Sigmoid colon (tissue), 7 donors: Measurements from ENCODE around the gene DYDC2. TPM values are rescaled to one million over a fixed set of nuclear protein-coding genes. Genes with fewer than 3 reads are reported as not detected.
A peak's percentile ranks its signal among the peaks of the same experiment; 100 is the strongest.

Experiments used
- DNase-seq: peaks from one replicate; pipeline ENCODE4 v3.0.0-alpha.2; 2019
- H3K27ac ChIP-seq, 4 donors: fragments of 200-600 bp; sonication (generic); one replicate each; pipeline ENCODE4 v1.5.1; 2016 to 2019; ENCODE audit warnings: mild to moderate bottlenecking in 1 of 4
- H3K27me3 ChIP-seq, 3 donors: fragments of 200-600 bp; sonication (generic); one replicate each; pipeline ENCODE4 v1.5.1; 2019; ENCODE audit warnings: mild to moderate bottlenecking in 1 of 3
- H3K36me3 ChIP-seq, 4 donors: fragments of 200-600 bp; sonication (generic); one replicate each; pipeline ENCODE4 v1.5.1; 2016 to 2019
- H3K4me1 ChIP-seq, 4 donors: fragments of 200-600 bp; sonication (generic); one replicate each; pipeline ENCODE4 v1.5.1; 2017 to 2019
- H3K4me3 ChIP-seq, 4 donors: fragments of 200-600 bp; sonication (generic); one replicate each; pipeline ENCODE4 v1.5.1; 2017 to 2019; ENCODE audit warnings: mild to moderate bottlenecking in 2 of 4, moderate library complexity in 1 of 4
- H3K9me3 ChIP-seq, 4 donors: fragments of 200-600 bp in 3 of 4; sonication (generic) in 3 of 4; one replicate each; pipeline versions ENCODE4 v1.5.1 to v1.6.1; 2013 to 2019
- EP300 ChIP-seq, 4 donors: sonication (generic); formaldehyde crosslinking; IDR thresholded peaks; one replicate each; pipeline ENCODE4 v1.6.1; 2017; ENCODE audit warnings: antibody characterized with exemption in 4 of 4
- POLR2A ChIP-seq, 2 donors: fragments of 450-650 bp; IDR thresholded peaks; one replicate each; pipeline ENCODE4 v1.6.1; 2016; ENCODE audit warnings: antibody characterized with exemption in 2 of 2, mild to moderate bottlenecking in 2 of 2, moderate library complexity in 2 of 2
- POLR2AphosphoS5 ChIP-seq, 4 donors: sonication (generic); formaldehyde crosslinking; IDR thresholded peaks; one replicate each; pipeline ENCODE4 v1.6.1; 2017; ENCODE audit warnings: antibody characterized with exemption in 4 of 4
- WGBS, 2 donors: extraction: QIAGEN DNeasy Blood & Tissue Kit; methylation state at CpG; one replicate each; pipeline ENCODE4 v1.1.7; 2013; 5-methylcytosine and 5-hydroxymethylcytosine counted together
- intact Hi-C: fragments of 100-400 bp; cut with DNase I; formaldehyde crosslinking; loops from one replicate; pipeline ENCODE4 v1.15.1; 2023
- polyA plus RNA-seq, 3 donors: library from polyadenylated mRNA; stranded (reverse); fragments of 200-250 nt; gene quantifications; one replicate each; pipeline ENCODE4 v1.2.3, GENCODE V29; 2013
- total RNA-seq, 4 donors: library from RNA; depleted of rRNA; stranded (reverse); fragments of >200 nt; gene quantifications; one replicate each; pipeline ENCODE4 v1.1.0, GENCODE V29; 2016
- TF ChIP-seq, protein P1 (sequence below), 4 experiments: fragments of 450-650 bp in 3 of 4; fragments of 200-600 bp in 1 of 4; IDR thresholded peaks; one replicate each; pipeline ENCODE4 v1.5.1; 2016 to 2019; ENCODE audit warnings: antibody characterized with exemption in 4 of 4, mild to moderate bottlenecking in 3 of 4, moderate library complexity in 2 of 4
- donor health status: healthy with polysubstance abuse.
- donor health status: Bipolar disorder and iron deficiency.
- donor health status: healthy.

DYDC2 gene
- total and polyA plus RNA-seq, 7 donors: 0.41 TPM; not detected in 6

DNA sequence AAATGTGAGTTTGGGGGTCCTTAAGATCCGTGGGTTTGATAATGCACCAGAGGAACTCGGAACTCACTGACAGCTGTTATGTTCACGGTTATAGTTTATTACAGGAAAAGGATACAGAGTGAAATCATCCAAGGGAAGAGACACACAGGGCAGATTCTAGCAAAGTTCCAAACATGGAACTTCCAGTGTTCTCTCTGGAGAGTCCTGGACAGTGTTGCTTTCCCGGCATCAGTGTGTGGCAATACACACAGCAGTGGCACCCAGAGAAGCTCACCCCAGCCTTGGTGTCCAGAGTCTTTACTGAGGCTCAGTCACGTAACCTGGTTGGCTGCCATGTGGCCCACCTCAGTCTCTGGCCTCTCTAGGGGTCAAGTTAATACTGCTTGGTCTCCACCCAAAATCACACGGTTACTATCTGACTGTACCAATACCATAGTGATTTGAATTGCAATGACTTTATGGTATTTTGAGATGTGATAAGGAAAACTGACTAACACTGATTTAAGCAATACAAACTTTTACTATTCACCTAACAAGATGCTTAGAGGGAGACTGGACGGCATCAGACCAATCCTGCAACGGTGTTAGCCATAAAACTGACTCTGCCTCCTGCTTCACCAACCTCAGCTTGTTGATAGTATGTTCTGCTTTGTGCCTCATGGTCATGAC lies 43.7 kb downstream of the DYDC2 start:
- no peak overlapping the region for H3K4me3 ChIP-seq
- intact Hi-C loops: no loop called here
- no peaks in the 10 kb centered on the region for H3K36me3 ChIP-seq
- no peaks in the 10 kb centered on the region for H3K4me1 ChIP-seq
- H3K27me3 ChIP-seq: no peaks in the 10 kb centered on the region
- WGBS, 2 donors: 53 to 72% methylated on average over 8 of the region's 8 CpGs
- DNase-seq: no peak
- H3K9me3 ChIP-seq: no peaks in the 10 kb centered on the region
- no peak for TF ChIP-seq EP300 (IDR thresholded peaks at IDR 0.05)
- TF ChIP-seq, protein P1, sequence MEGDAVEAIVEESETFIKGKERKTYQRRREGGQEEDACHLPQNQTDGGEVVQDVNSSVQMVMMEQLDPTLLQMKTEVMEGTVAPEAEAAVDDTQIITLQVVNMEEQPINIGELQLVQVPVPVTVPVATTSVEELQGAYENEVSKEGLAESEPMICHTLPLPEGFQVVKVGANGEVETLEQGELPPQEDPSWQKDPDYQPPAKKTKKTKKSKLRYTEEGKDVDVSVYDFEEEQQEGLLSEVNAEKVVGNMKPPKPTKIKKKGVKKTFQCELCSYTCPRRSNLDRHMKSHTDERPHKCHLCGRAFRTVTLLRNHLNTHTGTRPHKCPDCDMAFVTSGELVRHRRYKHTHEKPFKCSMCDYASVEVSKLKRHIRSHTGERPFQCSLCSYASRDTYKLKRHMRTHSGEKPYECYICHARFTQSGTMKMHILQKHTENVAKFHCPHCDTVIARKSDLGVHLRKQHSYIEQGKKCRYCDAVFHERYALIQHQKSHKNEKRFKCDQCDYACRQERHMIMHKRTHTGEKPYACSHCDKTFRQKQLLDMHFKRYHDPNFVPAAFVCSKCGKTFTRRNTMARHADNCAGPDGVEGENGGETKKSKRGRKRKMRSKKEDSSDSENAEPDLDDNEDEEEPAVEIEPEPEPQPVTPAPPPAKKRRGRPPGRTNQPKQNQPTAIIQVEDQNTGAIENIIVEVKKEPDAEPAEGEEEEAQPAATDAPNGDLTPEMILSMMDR (IDR thresholded peaks at IDR 0.05): no peak
- no peak for TF ChIP-seq POLR2A (IDR thresholded peaks at IDR 0.05)
- no peak for TF ChIP-seq POLR2AphosphoS5 (IDR thresholded peaks at IDR 0.05)
- H3K27ac ChIP-seq: no peak overlapping the region

DNA sequence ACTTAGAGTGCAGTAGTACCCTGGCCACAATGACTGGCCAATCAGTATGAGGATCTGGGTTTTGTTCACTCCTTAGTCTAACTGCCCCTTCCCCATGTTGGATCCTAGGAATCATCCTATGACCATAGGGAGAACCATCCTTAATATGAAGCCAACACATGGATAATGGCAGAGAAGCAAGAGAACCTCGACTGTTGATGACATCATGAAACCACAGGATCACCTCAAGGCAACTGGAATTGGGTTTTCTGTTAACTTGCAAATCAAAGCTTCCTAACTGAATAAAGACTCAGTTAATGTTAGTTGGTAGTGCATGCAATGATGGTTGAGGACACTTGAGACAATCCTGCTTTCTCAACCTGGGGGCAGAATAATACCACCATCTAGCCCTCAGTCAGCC lies 48.5 kb downstream of the DYDC2 start:
- Histone ChIP-seq H3K4me3 (no peak overlapping the region), H3K27me3 (no peaks in the 10 kb centered on the region), H3K9me3 (no peaks in the 10 kb centered on the region), H3K36me3 (no peaks in the 10 kb centered on the region), H3K4me1 (peaks cover 0 to 21% (median 16%) of the 10 kb centered on the region in 4 donors), H3K27ac (no peak overlapping the region)
- intact Hi-C loops: no loop called here
- TF ChIP-seq POLR2A (IDR thresholded peaks at IDR 0.05): no peak
- TF ChIP-seq, protein P1 (IDR thresholded peaks at IDR 0.05): no peak
- TF ChIP-seq POLR2AphosphoS5 (IDR thresholded peaks at IDR 0.05): no peak
- no peak for TF ChIP-seq EP300 (IDR thresholded peaks at IDR 0.05)
- 82 to 84% methylated on average over 1 of the region's 1 CpG for WGBS, 2 donors
- DNase-seq: no peak

DNA sequence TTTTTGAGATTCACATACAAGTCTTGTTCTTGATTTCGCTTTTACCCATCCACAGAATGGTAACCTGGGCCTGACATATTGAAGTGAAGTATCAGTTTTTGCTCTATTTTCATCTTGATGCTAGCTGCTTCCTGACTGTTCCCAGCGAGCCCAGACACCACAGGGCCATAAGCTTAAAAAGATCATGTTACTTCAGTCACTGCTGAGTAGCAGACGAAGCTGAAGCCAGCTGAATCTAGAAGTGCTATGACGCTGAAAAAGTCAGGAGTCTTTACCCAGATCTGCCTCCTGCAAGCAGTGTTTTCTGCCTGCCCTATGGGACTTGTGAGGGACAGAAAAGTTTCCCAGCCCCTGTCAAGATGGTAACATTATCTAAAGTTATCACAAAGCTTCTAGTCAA lies 49.0 kb downstream of the DYDC2 start:
- intact Hi-C loops: no loop called here
- H3K4me1 ChIP-seq: peaks cover 0 to 27% (median 22%) of the 10 kb centered on the region in 4 donors
- no peak for TF ChIP-seq POLR2A (IDR thresholded peaks at IDR 0.05)
- TF ChIP-seq, protein P1 (IDR thresholded peaks at IDR 0.05): no peak
- no peak for TF ChIP-seq POLR2AphosphoS5 (IDR thresholded peaks at IDR 0.05)
- no peak for TF ChIP-seq EP300 (IDR thresholded peaks at IDR 0.05)
- no peak for DNase-seq
- H3K4me3 ChIP-seq: no peak overlapping the region
- H3K36me3 ChIP-seq: no peaks in the 10 kb centered on the region
- no peaks in the 10 kb centered on the region for H3K27me3 ChIP-seq
- WGBS, 2 donors: 74 to 88% methylated on average over 4 of the region's 4 CpGs
- H3K27ac ChIP-seq: no peak overlapping the region
- no peaks in the 10 kb centered on the region for H3K9me3 ChIP-seq

DNA sequence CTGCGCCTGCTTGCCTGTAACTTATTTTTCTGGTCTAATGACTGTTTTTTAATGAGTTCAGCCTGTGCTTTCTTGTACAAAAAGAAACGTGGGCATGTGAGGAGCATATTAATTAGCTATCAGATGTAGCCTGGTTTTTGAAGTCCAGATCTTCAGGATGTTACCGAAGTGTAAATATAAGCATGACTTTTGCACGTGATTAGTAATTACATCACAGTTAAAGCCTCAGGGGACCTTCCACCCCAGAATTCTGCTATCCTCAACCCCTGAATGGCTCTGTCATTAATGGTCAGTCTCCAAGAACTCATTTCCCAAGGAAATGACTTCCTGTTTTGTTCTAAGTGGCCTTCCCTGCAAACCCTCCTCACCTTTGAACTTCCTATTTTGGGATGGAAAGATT lies 49.6 kb downstream of the DYDC2 start:
- intact Hi-C loops: no loop called here
- Histone ChIP-seq H3K9me3 (no peaks in the 10 kb centered on the region), H3K4me3 (no peak overlapping the region), H3K4me1 (peaks cover 0 to 33% (median 27%) of the 10 kb centered on the region in 4 donors), H3K27me3 (no peaks in the 10 kb centered on the region), H3K36me3 (no peaks in the 10 kb centered on the region), H3K27ac (no peak overlapping the region)
- TF ChIP-seq, protein P1 (IDR thresholded peaks at IDR 0.05): no peak
- TF ChIP-seq POLR2A (IDR thresholded peaks at IDR 0.05): no peak
- no peak for TF ChIP-seq EP300 (IDR thresholded peaks at IDR 0.05)
- no peak for DNase-seq
- 74 to 81% methylated on average over 4 of the region's 4 CpGs for WGBS, 2 donors

DNA sequence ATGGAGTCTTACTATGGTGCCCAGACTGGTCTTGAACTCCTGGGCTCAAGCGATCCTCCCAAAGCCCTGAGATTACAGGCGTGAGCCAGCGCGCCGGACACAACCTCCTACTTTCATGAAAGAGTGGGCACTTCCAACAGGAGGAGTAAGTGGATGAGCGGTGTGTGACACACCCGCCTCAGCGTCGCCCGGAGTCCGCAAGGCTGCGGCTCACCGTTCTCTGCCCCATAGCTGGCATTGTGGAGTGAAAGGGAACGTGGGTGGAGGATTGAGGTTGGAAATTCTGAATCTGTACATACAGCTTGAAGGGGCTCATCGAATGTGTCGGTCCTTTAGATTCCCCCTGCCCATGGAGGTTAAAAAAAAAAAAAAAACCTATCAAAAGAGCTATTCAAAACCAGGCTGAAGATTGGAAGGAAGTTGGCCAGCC lies 51.2 kb downstream of the DYDC2 start:
- H3K4me1 ChIP-seq: peaks cover 0 to 48% (median 44%) of the 10 kb centered on the region in 4 donors
- H3K4me3 ChIP-seq: peak overlapping the region; percentile 72 to 78 (median 75)
- H3K27me3 ChIP-seq: no peaks in the 10 kb centered on the region
- intact Hi-C loops: no loop called here
- WGBS, 2 donors: 4 to 9% methylated on average over 16 of the region's 16 CpGs
- DNase-seq: no peak
- TF ChIP-seq, protein P1 (IDR thresholded peaks at IDR 0.05): no peak
- TF ChIP-seq POLR2A (IDR thresholded peaks at IDR 0.05) (no peak), EP300 (IDR thresholded peaks at IDR 0.05) (no peak), POLR2AphosphoS5 (IDR thresholded peaks at IDR 0.05) (no peak)
- H3K9me3 ChIP-seq: no peaks in the 10 kb centered on the region
- peak overlapping the region; percentile 65 to 87 (median 86) for H3K27ac ChIP-seq
- no peaks in the 10 kb centered on the region for H3K36me3 ChIP-seq
